ENCODE data around the gene EXD3.

The EXD3 gene

DNA sequence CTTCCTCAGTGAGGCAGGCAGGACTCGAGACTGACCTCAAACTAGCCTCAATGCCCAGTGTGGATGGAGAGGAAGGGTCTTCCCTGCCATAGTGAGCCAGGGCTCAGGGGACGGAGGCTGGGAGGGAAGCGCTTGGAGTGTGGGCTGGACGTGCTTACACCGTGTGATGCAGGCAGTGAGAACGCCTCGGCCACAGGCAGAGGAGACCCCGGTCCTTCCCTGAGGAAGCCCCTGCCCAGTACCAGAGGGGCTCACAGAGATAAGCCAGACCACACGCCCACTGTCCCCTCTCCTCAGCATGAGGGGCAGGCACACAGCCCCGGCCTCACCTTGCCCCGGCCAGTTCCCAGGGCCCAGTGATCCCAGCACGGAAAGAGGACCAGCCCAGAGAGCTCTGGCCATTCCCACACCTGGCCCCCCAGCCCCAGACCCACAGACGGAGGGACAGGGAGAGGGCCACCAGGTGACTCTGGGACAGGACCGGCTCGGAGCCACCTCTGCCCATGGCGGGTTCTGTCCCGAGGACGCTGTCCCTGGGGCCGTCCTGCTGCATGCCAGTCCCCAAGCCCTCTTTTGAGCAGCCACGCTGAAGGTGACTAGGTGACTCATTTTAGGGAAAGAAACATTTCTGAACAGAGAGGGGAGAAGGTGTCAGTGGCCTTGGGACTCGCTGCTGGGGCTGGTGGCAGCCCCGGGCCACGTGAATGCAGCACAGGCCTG is 42.2 kb upstream of the EXD3 start:
- TF ChIP-seq, protein P1, sequence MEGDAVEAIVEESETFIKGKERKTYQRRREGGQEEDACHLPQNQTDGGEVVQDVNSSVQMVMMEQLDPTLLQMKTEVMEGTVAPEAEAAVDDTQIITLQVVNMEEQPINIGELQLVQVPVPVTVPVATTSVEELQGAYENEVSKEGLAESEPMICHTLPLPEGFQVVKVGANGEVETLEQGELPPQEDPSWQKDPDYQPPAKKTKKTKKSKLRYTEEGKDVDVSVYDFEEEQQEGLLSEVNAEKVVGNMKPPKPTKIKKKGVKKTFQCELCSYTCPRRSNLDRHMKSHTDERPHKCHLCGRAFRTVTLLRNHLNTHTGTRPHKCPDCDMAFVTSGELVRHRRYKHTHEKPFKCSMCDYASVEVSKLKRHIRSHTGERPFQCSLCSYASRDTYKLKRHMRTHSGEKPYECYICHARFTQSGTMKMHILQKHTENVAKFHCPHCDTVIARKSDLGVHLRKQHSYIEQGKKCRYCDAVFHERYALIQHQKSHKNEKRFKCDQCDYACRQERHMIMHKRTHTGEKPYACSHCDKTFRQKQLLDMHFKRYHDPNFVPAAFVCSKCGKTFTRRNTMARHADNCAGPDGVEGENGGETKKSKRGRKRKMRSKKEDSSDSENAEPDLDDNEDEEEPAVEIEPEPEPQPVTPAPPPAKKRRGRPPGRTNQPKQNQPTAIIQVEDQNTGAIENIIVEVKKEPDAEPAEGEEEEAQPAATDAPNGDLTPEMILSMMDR (IDR thresholded peaks at IDR 0.05; ENCODE audit: insufficient read depth, low read depth, low read length, missing control alignments): no peak
- no peak for DNase-seq (ENCODE audit: low read depth)
- no peak overlapping the region for H3K4me3 ChIP-seq (ENCODE audit: low read depth, low read length)

DNA sequence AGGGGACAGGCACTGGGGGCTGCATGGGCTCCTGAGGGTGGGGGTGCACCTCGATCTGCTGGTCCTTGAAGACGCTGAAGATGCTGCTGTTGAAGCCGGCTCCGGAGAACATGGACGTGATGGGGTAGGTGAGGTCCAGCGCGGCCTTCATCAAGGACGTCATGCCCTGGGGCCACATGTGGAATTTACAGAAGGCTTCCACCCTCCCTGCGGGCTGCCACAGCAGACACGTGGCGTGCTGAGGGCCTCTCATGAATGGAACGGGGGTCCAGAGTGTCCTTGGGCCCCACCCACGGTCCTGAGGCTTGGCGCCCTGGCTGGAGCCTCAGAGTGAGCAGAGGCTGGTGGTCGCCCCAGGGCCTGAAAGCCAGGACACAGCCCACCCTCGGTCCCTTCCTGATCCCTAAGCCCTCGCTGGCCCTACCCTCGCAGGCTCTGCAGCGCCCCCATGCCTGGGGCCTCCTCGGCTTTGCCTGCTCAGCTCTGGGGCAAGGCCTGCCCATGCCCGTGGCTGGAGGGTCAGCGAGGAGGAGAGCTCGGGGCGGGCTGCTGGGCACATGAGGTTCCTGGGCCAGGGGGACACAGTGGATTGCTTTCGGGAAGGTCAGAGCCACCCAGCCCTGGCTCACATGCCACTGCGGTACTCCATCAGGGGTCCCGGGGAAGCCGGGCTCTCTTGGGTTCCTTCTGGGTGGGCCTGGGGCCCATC is 41.5 kb upstream of the EXD3 start:
- TF ChIP-seq, protein P1 (IDR thresholded peaks at IDR 0.05; ENCODE audit: insufficient read depth, low read depth, low read length, missing control alignments): no peak
- DNase-seq (ENCODE audit: low read depth): no peak
- no peak overlapping the region for H3K4me3 ChIP-seq (ENCODE audit: low read depth, low read length)

DNA sequence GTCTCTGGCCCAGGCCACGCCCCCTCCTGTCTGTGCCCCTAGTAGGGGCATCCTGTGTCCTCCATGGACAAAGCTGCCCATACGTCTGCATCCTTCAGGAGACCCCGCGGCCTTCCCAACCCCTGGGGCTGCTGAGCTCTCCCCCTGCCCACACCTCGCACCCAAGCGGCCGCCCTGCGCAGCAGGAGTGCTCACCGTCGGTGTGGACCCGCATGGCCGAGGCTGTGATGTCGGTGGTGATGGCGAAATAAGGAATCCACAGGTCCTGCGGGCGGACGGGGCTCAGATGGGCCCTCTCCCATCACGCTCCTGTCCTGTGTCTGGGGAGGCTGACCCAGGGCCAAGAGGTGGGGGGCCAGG is 40.9 kb upstream of the EXD3 start:
- TF ChIP-seq, protein P1 (IDR thresholded peaks at IDR 0.05; ENCODE audit: insufficient read depth, low read depth, low read length, missing control alignments): no peak
- no peak overlapping the region for H3K4me3 ChIP-seq (ENCODE audit: low read depth, low read length)
- DNase-seq (ENCODE audit: low read depth): no peak

DNA sequence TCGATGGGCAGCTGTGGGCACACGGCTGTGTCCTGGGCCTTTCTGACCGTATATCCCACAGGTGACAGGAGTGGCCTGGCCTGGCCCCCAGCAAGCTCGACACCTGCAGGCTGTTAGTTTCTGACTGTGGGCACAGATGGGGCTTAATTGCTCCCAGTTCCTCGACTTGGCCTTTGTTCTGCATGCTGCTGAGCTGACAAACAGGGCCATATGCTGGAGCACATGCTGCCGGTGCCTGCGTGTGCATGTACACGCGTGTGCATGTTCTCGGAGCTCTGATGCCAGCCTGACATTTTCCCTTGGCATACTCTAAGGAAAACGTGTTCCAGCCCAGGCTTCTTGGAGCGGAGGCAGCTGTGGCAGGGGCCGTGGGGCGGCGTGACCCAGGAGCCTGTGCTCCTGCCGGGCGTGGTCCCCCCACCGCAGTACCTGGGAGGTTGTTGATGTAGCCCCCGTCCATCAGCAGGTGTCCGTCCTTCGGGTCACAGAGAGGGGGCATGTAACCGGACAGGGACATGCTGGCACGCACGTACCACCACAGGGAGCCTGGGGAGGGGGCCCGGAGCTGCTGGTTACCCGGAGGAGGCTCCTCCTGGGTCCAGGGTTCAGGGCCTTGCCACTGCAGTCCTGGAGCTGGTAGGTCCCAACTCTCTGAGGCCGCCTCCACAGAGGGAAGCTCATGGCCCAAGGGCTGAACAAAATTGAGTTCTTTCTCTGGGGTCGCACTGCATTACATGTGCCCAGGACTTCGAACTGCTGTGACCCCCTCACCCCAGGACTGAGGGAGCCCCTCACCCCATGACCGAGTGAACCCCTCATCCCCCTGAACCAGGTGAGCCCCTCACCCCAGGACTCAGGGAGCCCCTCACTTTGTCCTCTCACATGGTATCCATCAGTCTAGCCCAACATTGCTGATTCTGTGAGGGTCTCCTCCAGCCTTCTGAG is 40.3 kb upstream of the EXD3 start:
- no peak overlapping the region for H3K4me3 ChIP-seq (ENCODE audit: low read depth, low read length)
- TF ChIP-seq, protein P1 (IDR thresholded peaks at IDR 0.05; ENCODE audit: insufficient read depth, low read depth, low read length, missing control alignments): no peak
- no peak for DNase-seq (ENCODE audit: low read depth)

DNA sequence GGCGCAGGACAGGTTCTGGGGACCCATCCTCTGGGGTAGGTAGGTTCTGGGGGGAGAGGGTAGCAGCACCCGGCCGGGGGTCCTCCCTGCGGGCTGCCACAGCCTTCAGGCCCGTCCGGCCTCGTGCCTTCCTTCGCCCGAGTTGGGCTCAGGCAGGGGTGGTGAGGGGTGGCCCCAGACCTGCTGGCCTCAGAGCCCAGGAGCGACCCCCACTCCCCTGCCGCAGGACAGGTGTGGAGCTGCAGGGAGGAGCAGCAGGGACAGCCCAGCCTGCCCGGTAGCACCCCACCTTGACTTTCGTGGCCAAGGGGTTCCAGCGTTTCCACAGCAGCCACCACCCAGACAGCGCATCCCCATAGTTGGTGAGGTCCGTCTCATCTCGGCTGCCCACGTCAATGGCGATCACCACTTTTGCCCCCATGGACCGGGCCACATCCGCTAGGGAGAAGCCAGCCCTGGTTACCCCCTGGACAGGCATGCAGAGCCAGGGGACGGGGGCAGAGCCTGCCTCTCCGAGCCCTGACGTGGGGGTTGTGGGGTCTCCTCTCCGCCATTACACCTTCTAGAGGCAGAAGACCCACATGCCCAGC is 39.5 kb upstream of the EXD3 start:
- H3K4me3 ChIP-seq (ENCODE audit: low read depth, low read length): peak overlapping the region; percentile 15
- no peak for DNase-seq (ENCODE audit: low read depth)
- TF ChIP-seq, protein P1 (IDR thresholded peaks at IDR 0.05; ENCODE audit: insufficient read depth, low read depth, low read length, missing control alignments): no peak

DNA sequence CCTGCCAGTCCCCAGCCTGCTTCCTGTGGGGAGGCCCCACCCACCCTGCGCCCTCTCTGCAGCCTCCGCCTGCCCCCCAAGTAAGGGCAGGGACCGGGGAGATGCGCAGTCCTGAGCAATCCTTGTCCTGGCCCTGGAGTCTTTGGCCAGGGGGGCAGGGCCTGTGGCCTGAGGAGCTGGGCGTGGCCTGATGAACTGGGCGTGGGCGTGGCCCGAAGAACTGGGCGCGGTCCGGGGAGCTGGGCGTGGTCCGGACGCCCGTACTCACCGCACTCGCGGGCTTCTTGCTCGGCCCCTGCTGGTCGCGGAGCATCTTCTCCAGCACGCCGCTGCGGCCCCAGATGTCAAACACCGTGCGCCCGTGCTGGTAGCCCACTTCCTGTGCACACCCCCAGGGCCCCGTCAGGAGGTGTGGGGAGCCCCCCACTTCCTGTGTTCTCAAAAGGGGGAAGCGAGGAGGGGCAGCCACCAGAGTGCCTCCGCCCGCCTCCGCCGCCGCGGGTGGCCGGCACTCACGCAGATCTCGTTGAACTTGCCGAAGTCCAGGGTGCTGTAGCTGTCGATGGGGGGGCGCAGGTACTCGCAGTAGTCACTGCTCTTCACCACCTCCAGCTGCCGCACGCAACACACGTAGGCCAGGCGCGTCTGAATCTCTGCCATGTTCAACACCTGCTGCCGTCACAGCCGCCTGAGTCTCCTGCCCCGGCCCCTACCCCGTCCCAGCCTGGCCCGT is 38.9 kb upstream of the EXD3 start:
- TF ChIP-seq, protein P1 (IDR thresholded peaks at IDR 0.05; ENCODE audit: insufficient read depth, low read depth, low read length, missing control alignments): peak; percentile 8
- DNase-seq (ENCODE audit: low read depth): peak; percentile 90
- H3K4me3 ChIP-seq (ENCODE audit: low read depth, low read length): peak overlapping the region; percentile 22

Measured in GM12865 (cell line).